ENCODE measurements around the gene PITPNM1.

DNA sequence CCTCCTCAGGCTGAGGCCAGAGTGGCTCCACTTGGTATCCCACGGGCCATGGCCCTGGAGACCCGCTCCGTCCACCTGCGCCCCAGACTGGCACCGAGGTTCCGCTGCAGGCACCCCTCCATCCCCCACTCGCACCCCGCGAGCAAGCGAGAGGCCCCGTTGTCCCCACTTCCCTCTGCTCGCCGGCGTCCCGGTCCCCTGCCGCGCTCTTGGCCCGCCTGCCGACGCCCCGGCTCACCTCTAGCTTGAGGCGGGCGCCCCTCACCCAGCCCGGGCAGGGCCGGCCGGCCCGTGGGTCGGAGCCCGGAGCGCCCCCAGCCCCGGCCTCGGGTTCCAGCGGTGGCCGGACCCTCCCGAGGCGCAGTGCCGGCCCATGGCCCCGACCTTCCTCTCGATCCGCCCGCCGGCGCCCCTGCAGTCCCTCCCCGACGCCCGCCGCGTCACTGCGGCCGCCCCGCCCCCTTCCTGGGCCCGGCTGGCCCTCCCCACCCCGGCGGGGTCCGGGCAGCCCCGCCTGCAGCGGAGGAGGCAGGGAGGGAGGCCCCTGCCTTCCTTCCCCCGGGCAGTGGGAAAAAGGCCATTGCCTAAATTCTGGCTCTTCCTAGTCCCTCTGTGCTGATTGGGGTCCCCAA, at the start of gene PITPNM1:
- TF ChIP-seq, protein P1, sequence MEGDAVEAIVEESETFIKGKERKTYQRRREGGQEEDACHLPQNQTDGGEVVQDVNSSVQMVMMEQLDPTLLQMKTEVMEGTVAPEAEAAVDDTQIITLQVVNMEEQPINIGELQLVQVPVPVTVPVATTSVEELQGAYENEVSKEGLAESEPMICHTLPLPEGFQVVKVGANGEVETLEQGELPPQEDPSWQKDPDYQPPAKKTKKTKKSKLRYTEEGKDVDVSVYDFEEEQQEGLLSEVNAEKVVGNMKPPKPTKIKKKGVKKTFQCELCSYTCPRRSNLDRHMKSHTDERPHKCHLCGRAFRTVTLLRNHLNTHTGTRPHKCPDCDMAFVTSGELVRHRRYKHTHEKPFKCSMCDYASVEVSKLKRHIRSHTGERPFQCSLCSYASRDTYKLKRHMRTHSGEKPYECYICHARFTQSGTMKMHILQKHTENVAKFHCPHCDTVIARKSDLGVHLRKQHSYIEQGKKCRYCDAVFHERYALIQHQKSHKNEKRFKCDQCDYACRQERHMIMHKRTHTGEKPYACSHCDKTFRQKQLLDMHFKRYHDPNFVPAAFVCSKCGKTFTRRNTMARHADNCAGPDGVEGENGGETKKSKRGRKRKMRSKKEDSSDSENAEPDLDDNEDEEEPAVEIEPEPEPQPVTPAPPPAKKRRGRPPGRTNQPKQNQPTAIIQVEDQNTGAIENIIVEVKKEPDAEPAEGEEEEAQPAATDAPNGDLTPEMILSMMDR (conservative IDR thresholded peaks at IDR 0.05; ENCODE audit: low read length), result no peak
- no peak for TF ChIP-seq EZH2phosphoT487 (IDR thresholded peaks at IDR 0.05; ENCODE audit: borderline replicate concordance)

Data from Loucy (cell line).